ENCODE data around the gene SLC19A1.
"Not testable (repeated sequence)": the region's sequence is repeated elsewhere in the genome, so short reads cannot be mapped to it uniquely, and the experiment has no call there.

Gene SLC19A1

GRCh38 chr21:45502006-45502345, 40.3 kb downstream of the SLC19A1 start:
- TF ChIP-seq CTCF (IDR thresholded peaks at IDR 0.05; ENCODE audit: low read depth, low read length): no peak
- H3K4me3 ChIP-seq (ENCODE audit: low read depth, low read length): no peak overlapping the region

GRCh38 chr21:45501081-45502005, 40.9 kb downstream of the SLC19A1 start:
- H3K4me3 ChIP-seq (ENCODE audit: low read depth, low read length): not testable (repeated sequence)

- no peak overlapping the region for H3K4me3 ChIP-seq (ENCODE audit: low read depth, low read length)
- no peak for TF ChIP-seq CTCF (IDR thresholded peaks at IDR 0.05; ENCODE audit: low read depth, low read length)
These were observed 42.2 kb downstream of the SLC19A1 start for GRCh38 chr21:45499970-45500577.

- no peak overlapping the region for H3K4me3 ChIP-seq (ENCODE audit: low read depth, low read length)
- TF ChIP-seq CTCF (IDR thresholded peaks at IDR 0.05; ENCODE audit: low read depth, low read length): no peak
These were observed 43.0 kb downstream of the SLC19A1 start for GRCh38 chr21:45499201-45499750.

GRCh38 chr21:45498646-45499000, 43.6 kb downstream of the SLC19A1 start:
- TF ChIP-seq CTCF (IDR thresholded peaks at IDR 0.05; ENCODE audit: low read depth, low read length): no peak
- no peak overlapping the region for H3K4me3 ChIP-seq (ENCODE audit: low read depth, low read length)

GRCh38 chr21:45497846-45498645, 44.2 kb downstream of the SLC19A1 start:
- no peak for TF ChIP-seq CTCF (IDR thresholded peaks at IDR 0.05; ENCODE audit: low read depth, low read length)

GRCh38 chr21:45496968-45497845, 45.0 kb downstream of the SLC19A1 start:
- TF ChIP-seq CTCF (IDR thresholded peaks at IDR 0.05; ENCODE audit: low read depth, low read length): no peak
- H3K4me3 ChIP-seq (ENCODE audit: low read depth, low read length): no peak overlapping the region

More at GRCh38 chr21:45497846-45498645, 44.2 kb downstream of the SLC19A1 start:
- no peak overlapping the region for H3K4me3 ChIP-seq (ENCODE audit: low read depth, low read length)

Data from WI38 (cell line).